ENCODE measurements around the gene TTLL1. TPM values are rescaled to one million over a fixed set of nuclear protein-coding genes. Genes with fewer than 3 reads are reported as not detected.
"Not testable (repeated sequence)": the region's sequence is repeated elsewhere in the genome, so short reads cannot be mapped to it uniquely, and the experiment has no call there.

TTLL1 gene
- total RNA-seq, 1 experiment from 2014 or later = 10.3 TPM

DNA sequence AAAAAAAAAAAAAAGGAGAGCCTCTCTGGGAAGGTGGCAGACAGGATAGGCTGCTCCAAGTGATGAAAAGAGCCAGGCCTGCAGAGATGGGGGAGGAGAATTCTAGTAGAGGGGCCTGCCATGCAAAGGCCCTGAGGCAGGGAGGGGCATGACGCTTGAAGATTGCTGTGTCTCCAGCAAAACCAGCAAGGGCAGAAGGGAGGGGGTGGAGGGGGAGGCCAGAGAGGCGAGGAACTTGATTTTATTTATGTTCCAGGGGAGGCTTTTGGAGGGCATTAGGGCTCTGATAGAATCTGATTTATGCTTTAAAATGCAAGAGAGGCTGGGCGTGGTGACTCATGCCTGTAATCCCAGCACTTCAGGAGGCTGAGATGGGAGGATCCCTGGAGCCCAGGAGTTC is 57.6 kb downstream of the TTLL1 start:
- in situ Hi-C loops (cut with HindIII; ENCODE audit: low sequenced_read_pairs) = no loop called here

DNA sequence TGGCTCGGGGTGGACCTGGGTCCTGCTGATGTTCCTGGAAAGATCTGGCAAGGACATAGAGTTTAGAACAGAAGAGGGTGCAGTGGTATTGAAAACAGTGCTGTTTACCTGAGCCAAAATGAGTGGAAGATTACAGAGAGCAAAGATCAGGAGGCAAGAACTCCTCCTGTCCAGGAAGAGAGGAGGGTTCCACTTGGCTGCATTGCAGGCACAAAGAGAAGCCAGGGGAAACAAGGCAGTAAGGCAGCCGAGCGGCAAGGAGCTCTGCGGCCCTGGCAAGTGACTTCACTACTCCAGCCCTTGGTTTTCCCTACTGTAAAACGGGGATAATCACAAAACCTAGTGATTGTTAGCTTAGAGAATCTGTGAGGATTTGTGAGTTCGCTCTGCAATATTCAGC is 70.6 kb downstream of the TTLL1 start:
- peak; percentile 51 for DNase-seq (ENCODE audit: low spot score)
- in situ Hi-C loops (cut with HindIII; ENCODE audit: low sequenced_read_pairs) = no loop called here

More for the DNA sequence above, 57.6 kb downstream of the TTLL1 start:
- DNase-seq (ENCODE audit: low spot score) = no peak

DNA sequence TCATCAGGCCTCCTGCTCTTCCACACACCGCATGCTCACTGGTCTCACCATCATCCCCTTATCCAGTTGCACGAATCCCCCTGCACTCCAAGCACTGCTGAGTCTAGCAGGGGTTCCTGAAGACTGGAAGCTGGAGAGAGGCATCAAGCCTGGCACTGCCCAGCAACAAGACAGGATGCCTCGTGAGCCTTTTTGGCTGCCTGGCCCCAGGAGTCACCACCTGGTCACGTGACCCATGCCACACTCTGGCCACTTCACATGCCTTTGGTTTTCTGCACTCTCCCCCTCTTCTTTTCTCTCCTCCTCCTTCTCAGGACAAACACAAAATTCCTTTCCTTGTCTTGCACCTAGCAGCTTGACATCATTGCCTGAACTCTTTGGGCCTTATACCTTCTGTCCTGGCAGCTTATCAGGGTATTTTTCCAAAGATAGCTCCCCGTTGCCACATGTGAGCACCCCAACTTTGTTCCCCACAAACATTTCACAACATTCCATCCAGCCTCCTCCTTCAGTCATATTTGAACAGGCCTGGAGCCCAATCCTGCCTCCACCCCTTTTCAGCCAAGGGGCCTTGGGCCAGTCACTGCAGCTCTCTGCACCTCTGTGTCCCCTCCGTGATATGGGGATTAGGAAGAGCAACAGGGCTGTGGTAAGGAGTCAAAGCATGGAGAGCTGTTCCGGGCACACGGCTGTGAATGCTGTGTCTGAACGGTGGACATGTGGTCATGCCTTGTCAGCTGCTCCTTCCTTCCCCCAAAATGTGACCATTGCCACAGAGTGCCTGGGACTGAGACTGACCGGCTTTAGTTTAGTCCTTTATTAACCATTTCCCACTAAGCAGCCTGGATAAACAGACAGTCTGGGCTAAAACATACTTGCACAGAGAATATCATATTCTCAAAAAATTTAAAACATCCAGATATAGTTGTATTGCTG is 71.4 kb downstream of the TTLL1 start:
- DNase-seq (ENCODE audit: low spot score) = no peak
- in situ Hi-C loops (cut with HindIII; ENCODE audit: low sequenced_read_pairs) = no loop called here

DNA sequence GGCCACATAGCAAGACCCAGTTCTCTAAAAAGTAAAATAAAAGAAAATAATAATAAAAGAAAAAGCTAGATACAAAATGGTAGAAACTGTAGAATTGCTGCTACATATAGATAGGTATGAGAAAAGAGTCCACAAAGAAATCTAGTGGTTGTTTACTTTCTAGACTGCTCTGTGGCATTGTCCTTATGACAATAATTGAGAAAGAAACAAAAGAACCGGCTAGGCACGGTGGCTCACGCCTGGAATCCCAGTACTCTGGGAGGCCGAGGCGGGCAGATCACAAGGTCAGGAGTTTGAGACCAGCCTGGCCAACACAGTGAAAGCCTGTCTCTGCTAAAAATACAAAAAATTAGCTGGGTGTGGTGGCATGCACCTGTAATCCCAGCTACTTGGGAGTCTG is 73.0 kb downstream of the TTLL1 start:
- in situ Hi-C loops (cut with HindIII; ENCODE audit: low sequenced_read_pairs); DNase-seq (ENCODE audit: low spot score): not testable (repeated sequence)

DNA sequence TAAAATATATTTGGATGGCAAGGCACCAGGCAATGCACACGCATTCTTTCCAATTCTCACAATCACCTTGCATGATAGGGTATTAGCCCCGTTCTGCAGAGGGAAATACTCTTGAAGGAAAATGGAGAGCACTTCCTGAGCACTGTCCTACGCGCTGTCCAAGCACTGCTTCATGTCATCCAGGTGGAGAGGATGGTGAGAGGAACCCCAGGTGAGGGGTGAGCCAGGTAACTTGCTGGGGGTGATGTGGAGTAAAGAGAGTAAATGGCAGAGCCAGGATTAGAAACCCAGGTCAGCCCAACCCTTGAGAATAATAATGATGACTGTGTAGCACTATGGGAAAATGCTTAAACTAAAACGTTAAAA is 73.5 kb downstream of the TTLL1 start:
- no peak for DNase-seq (ENCODE audit: low spot score)
- in situ Hi-C loops (cut with HindIII; ENCODE audit: low sequenced_read_pairs) = no loop called here

DNA sequence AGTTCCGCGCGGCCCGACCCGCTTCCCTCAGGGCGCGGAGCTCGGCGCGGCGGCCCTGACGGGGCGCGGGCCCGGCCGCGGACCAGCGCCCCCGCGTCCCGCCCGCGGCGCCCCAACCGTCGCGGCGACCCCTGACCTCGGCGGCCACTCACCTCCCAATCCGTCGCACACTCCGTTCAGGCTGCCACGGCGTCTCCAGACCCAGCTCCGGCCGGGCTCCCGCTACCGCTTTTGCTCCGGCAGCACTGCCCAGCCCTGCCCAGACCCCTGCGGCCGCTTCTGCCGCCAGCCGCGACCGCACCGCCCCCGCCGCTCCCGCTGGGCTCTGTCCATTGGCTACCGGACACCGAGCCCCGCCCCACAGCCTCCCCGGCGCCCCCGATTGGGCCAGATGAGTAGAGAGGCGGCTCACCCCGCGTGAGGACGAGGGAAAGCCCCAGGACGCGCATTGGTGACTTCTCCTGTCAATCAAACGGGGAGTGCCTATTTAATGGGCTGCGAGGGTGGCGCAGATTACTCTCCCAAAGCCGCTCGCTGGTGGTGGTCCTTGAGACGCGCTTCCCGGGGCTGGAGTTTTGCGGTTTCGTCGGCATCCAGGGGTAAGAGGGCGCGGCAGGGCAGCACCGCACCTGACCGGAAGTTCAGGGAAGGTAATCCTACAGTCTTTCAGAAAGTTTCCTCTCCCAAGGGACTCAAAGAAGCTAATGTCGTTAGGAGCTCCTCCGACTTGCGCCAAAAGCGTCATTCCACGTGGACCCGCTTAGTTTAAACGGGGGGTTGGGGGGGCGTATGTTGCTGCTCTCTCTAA is 74.1 kb downstream of the TTLL1 start, which contains the start of gene PACSIN2:
TSS of gene PACSIN2 (minus strand) at position 281 of the 808 bp plus-strand sequence. CDS start 103,069 bp downstream, outside the sequence.
- DNase-seq (ENCODE audit: low spot score) = peak; percentile 99
- in situ Hi-C loops (cut with HindIII; ENCODE audit: low sequenced_read_pairs) = no loop called here

DNA sequence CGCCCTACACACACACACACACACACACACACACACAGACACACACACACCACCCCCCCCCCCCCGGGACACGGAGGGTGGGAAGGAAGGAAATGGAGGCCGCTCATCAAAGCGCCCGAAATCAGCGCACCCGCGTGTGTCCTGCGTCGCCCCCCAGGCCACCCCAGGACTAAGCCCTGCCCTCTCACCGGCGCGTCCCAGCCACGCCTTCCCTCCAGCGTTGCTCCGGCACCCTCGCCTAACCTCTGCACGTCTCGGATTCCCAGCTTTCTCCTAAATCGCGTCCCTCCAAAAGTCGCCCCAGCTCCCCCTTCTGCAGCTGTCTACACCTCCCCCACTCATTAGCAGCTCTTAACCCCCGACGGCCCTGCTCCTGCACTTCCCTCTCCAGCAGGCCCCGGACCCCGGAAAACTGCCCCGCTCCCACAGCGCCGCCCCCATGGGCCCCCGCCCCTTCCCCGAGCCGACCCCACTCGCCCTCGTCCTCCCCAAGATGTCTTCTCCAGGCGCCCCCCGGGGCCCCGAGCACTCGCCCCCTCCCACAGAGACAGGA is 74.8 kb downstream of the TTLL1 start:
- in situ Hi-C loops (cut with HindIII; ENCODE audit: low sequenced_read_pairs) = no loop called here
- DNase-seq (ENCODE audit: low spot score) = peak; percentile 32

DNA sequence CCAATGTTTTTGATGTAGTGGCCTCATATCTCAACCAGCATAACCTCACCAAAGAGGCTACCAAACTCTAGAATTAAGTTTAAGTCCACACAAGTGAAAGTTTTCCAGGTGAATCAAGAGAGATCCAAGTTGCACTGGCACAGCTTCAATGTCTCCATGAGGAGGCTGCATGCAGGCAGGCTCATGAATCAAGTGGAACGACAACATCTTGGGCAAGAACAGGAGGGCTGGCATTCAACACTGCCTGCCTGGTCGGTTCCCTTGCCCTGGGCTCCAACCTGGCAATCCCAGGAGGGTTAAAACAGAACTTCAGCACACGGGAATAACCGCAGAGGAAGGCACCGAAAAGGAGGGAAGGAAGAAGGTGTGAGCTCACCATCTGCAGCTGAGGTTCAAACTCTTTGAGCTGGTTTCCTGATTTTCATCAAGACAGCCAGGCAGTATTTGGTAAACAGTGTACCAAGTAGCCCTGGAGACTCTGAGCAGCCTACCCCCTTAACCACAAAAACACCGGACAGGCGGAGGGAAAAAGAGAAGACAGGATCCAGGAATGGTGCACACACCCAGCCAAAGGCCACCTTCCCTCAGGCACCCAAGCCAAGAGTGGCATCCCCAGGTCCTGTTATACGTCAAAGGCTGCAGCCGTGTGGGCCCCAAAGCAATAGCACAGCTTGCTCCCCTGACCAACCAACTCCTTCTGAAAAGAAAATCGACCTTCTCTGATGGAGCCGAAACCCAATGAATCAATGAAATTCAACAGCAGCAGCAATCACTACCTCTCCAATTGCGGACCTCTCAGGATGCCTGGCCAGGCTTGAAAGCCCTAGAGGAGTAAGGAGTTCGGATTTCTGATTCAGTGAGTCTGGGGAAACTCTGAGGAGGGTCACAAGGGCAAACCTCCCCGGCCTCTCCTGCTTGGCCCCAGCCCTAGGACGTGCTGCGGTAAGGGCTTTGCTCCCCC is 75.6 kb downstream of the TTLL1 start:
- in situ Hi-C loops (cut with HindIII; ENCODE audit: low sequenced_read_pairs) = no loop called here
- peak; percentile 54 for DNase-seq (ENCODE audit: low spot score)

DNA sequence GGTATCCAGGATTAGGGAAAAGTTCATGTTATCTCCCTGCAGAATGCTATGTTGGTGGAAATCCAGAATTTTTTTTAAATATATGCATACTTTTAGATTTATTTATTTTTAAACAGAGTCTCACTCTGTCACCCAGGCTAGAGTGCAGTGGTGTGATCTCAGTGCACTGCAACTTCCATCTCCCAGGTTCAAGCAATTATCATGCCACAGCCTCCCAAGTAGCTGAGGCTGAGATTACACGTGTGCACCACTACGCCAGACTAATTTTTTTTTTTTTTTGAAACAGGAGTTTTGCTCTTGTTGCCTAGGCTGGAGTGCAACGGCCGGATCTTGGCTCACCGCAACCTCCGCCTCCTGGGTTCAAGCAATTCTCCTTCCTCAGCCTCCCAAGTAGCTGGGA is 76.8 kb downstream of the TTLL1 start:
- no peak for DNase-seq (ENCODE audit: low spot score)
- in situ Hi-C loops (cut with HindIII; ENCODE audit: low sequenced_read_pairs) = no loop called here

DNA sequence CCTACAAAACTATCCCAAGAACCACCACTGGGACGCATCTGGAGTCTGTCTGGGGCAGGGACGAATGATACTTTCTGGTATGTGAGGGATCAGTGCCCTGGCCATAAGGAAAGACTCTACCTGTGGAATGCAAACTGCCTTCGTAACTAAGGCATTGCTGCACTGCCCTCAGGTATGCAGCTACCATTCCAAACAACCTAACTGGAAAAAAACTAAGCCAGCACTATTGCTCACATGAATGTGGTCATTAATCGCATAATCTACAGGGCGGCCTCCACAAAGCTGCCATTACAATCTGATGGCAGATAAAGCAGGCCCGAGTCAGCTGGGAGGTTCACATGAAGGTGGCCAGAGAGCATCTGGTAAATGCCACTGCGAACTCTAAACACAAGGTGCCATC is 78.1 kb downstream of the TTLL1 start:
- in situ Hi-C loops (cut with HindIII; ENCODE audit: low sequenced_read_pairs) = no loop called here
- DNase-seq (ENCODE audit: low spot score) = no peak

DNA sequence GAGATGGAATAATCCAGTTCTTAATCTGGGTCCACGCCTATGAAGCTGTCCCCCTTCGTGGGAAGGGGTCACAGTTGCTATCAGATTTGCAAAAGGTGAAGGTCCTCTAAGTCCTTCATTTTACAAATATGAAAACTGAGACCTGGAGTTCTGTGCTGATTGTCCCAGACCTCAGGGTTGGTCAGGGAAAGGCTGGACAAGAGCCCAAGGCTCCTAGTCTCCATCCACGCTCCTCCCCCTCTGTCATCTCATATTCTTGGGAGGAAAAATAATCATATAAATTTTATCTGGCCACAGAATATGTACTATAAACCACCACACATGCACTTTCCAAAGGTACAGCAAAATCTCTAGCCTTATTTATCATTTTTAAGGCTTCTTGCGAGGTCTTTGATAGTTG is 79.7 kb downstream of the TTLL1 start:
- in situ Hi-C loops (cut with HindIII; ENCODE audit: low sequenced_read_pairs) = no loop called here
- DNase-seq (ENCODE audit: low spot score) = no peak

DNA sequence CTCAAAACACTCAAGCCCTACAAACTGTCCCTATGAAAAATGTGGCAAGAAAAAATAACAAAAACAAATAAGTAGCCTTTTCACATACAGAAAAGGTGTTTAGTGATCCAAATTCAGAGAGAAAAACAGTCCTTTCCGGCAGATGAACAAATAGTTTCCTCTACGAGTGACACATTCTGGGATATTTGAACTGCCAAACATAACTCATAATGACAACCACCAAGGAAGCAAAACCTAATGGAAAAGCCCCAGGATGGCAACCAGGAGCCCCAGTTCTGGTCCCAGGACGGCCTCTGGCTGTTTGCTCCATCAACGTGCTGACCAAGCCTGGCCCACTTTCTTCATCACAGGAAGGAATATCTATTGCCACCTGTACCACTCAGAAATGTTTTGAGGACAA is 80.3 kb downstream of the TTLL1 start:
- in situ Hi-C loops (cut with HindIII; ENCODE audit: low sequenced_read_pairs) = no loop called here
- no peak for DNase-seq (ENCODE audit: low spot score)

DNA sequence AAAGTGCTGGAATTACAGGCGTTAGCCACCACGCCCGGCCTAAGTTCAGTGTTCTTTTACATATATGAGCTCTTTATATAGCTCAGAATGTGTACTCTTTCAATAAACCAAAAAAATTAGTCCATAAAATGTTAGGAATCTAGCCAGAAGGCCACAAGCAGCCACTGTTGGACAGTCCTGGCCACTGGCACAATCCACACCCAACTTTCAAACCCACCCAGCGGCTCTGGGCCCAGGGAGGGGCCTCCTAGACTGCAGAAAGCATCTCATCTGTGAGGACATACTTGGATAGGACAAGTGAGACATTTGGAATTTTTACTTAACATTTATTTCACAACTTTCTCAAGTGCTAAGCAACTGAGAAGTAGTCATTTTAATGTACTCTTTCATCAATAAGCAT is 80.7 kb downstream of the TTLL1 start:
- in situ Hi-C loops (cut with HindIII; ENCODE audit: low sequenced_read_pairs) = no loop called here
- DNase-seq (ENCODE audit: low spot score) = no peak

DNA sequence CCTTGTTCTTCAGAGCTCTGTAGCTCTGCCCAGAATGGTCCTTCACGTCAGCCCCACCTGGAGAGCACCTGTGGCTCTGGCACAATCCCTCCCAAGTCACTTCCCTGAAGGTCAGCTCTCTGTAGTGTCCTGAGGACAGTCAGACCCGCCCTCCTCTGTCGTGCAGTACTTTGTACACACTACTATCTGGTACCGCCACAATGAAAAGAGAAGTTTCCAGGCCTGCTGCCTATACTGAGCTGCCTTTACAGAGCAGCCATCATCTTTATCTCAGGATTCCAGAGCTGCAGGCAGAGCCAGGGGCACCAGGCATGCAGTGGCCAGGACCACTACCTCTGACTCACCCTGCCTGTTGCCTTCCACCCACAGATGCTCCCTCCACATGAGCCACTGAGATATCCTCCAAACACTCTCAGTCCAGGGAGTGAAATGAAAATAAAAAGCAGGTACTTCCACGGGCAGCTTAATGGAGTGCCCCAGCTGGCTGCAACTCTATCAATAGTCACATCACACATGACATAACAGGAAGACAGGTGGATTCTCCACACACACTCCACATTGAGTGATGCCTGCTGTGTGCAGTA is 81.6 kb downstream of the TTLL1 start:
- in situ Hi-C loops (cut with HindIII; ENCODE audit: low sequenced_read_pairs) = no loop called here

DNA sequence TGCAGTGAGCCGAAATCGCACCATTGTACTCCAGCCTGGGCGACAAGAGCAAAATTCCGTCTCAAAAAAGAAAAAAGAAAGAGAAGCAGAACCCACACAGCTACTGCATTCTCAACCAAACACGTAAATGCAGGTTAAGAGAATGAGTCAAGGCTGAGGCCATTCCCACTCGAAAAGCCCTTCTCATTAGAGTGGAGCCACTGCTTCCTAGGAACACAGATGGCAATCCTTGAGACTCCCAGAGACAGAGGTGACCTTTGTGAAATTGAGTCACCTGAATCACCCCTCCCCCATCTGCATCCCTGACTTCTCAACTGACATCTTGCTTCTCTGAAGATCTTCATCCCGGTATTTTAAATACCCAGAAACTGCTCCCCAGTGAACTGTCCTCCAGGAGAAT is 82.4 kb downstream of the TTLL1 start:
- in situ Hi-C loops (cut with HindIII; ENCODE audit: low sequenced_read_pairs) = no loop called here
- no peak for DNase-seq (ENCODE audit: low spot score)

More for the DNA sequence above, 81.6 kb downstream of the TTLL1 start:
- peak; percentile 28 for DNase-seq (ENCODE audit: low spot score)

DNA sequence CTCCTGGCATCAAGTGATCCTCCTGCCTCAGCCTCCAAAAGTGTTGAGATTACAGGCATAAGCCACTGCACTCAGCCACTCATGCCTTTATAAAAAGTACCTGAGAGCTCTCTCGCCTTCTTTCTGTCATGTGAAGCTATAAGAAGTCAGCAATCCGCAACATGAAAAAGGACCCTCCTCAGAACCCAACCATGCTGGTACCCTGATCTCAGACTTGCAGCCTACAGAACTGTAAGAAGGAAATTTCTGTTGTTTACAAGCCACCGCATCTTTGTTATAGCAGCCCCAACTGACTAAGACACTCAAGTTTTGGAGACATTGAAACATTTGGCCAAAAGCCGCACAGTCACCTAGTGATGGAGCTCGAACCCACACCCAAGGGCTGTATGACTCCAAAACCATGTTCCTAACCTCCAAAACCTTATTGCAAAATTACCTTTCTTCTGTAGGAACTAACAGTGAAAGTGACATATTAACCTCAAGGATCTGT is 83.1 kb downstream of the TTLL1 start:
- in situ Hi-C loops (cut with HindIII; ENCODE audit: low sequenced_read_pairs) = no loop called here
- DNase-seq (ENCODE audit: low spot score) = no peak

DNA sequence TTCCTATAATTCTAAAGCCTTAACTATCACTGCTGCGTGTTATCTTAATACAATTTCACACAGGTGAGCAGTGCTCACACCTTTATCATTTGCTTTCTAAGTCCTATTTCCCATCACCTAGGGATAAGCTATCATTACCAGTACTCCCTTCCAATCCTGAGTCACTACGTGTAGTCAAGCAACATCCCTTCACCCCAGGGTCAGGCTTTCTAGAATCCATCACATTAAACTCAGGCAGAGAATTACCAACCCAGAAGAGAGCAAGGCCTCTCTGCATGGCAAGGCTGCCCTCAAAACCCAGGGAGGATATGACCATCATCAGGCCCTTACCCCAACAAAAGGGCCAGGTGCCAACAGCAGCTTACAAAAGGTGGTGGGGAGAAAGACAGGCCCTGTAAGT is 84.1 kb downstream of the TTLL1 start:
- in situ Hi-C loops (cut with HindIII; ENCODE audit: low sequenced_read_pairs) = no loop called here

DNA sequence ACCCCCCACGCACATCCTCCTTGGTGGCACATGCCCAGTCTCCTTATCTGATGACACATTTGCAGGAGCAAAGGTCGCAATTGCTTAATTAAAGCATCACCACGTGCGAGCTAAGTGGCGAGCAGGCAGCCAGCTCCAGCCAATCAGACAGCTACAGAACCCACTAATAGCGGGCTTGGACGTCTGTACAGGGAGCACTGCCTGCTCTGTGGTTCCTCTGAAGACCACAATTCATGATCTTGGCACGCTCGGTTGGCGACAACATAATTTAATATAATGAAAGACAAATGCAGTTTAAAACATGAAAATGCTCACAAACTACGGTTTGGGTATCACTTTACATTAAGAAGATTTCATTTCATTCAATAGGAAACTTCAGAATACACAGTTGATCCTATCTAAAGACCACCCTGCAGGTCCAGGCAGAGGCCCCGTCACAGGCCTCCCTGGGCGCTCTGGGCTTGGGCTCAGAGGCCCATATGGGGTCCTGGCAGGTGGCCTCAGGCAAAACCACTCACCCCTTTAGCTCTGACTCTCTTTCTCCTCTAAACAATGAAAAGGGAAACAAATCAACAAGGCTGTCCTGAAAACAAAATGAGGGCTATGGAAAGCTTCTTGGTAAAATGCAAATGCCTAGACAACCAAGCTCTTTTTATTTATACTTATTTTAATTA is 84.7 kb downstream of the TTLL1 start:
- in situ Hi-C loops (cut with HindIII; ENCODE audit: low sequenced_read_pairs) = no loop called here
- peak; percentile 65 for DNase-seq (ENCODE audit: low spot score)

More for the DNA sequence above, 84.1 kb downstream of the TTLL1 start:
- no peak for DNase-seq (ENCODE audit: low spot score)
